GM23248 (cell line): ENCODE measurements around the gene UPK3B. TPM values are rescaled to one million over a fixed set of nuclear protein-coding genes. Genes with fewer than 3 reads are reported as not detected.
"Not testable (repeated sequence)": the region's sequence is repeated elsewhere in the genome, so short reads cannot be mapped to it uniquely, and the experiment has no call there.

Source experiments
- DNase-seq: peaks from one replicate; pipeline ENCODE4 v3.0.0-alpha.2; 2015
- H2AFZ ChIP-seq: fragments of 200-600 bp; sonication (generic); 2 replicates; pipeline ENCODE4 v1.6.1; 2016; ENCODE audit warnings: antibody characterized with exemption
- H3F3A ChIP-seq: fragments of 200-600 bp; sonication (generic); 2 replicates; pipeline ENCODE4 v1.6.1; 2016; ENCODE audit warnings: mild to moderate bottlenecking, antibody characterized with exemption, mixed run types; ENCODE audit not compliant: insufficient read depth
- H3K27ac ChIP-seq: fragments of 200-600 bp; sonication (generic); 2 replicates; pipeline ENCODE4 v1.5.1; 2016; ENCODE audit warnings: mild to moderate bottlenecking
- H3K27me3 ChIP-seq: fragments of 200-600 bp; sonication (generic); replicated peaks from 2 replicates; pipeline ENCODE4 v1.6.1; 2016; ENCODE audit warnings: mild to moderate bottlenecking; ENCODE audit not compliant: insufficient read depth
- H3K36me3 ChIP-seq: fragments of 200-600 bp; sonication (generic); 2 replicates; pipeline ENCODE4 v1.6.1; 2016; ENCODE audit warnings: low read depth, mild to moderate bottlenecking
- H3K4me1 ChIP-seq: fragments of 200-600 bp; sonication (generic); 2 replicates; pipeline ENCODE4 v1.6.1; 2016; ENCODE audit warnings: mild to moderate bottlenecking; ENCODE audit not compliant: insufficient read depth
- H3K4me2 ChIP-seq: fragments of 200-600 bp; sonication (generic); one replicate; pipeline ENCODE4 v1.6.1; 2016; ENCODE audit warnings: mild to moderate bottlenecking; ENCODE audit not compliant: unreplicated experiment
- H3K4me3 ChIP-seq: fragments of 200-600 bp; sonication (generic); 2 replicates; pipeline ENCODE4 v1.5.1; 2016; ENCODE audit warnings: mild to moderate bottlenecking
- H3K79me2 ChIP-seq: fragments of 200-600 bp; sonication (generic); 2 replicates; pipeline ENCODE4 v1.6.1; 2016; ENCODE audit warnings: mild to moderate bottlenecking; ENCODE audit not compliant: insufficient read depth
- H3K9ac ChIP-seq: fragments of 200-600 bp; sonication (generic); 2 replicates; pipeline ENCODE4 v1.6.1; 2016; ENCODE audit warnings: mild to moderate bottlenecking
- H3K9me2 ChIP-seq: fragments of 200-600 bp; sonication (generic); 2 replicates; pipeline ENCODE4 v1.6.1; 2016; ENCODE audit warnings: mixed run types, mild to moderate bottlenecking, moderate library complexity; ENCODE audit not compliant: insufficient read depth
- H3K9me3 ChIP-seq: fragments of 200-600 bp; sonication (generic); one replicate; pipeline ENCODE4 v1.6.1; 2017; ENCODE audit warnings: low read depth
- H4K20me1 ChIP-seq: fragments of 200-600 bp; sonication (generic); 2 replicates; pipeline ENCODE4 v1.6.0; 2016; ENCODE audit not compliant: insufficient read depth
- WGBS, 2 experiments: methylation state at CpG; one replicate each; pipeline ENCODE4 v1.1.6; 2015 to 2017; ENCODE audit warnings: low lambda C conversion rate in 2 of 2, low coverage in 1 of 2; ENCODE audit errors: missing lambda C conversion rate in 2 of 2; 5-methylcytosine and 5-hydroxymethylcytosine counted together
- in situ Hi-C: fragments of 300-500 bp; cut with MboI; formaldehyde crosslinking; loops from 2 replicates; pipeline ENCODE4 v1.15.0; 2020
- polyA plus RNA-seq: library from polyadenylated mRNA; unstranded; fragments of >200 nt; fragmentation: Nextera tagmentation; extraction: Ambion mirVana; gene quantifications from 2 replicates; pipeline ENCODE4 v1.2.1, GENCODE V29; 2016
- small RNA-seq: library from RNA; depleted of rRNA; stranded (forward); fragments of <200 nt; gene quantifications from one replicate; pipeline ENCODE3, GENCODE V24; 2014; ENCODE audit warnings: low read depth, low replicate concordance
- total RNA-seq: library from RNA; depleted of rRNA; stranded (reverse); fragments of >200 nt; shearing (Covaris generic); gene quantifications from 2 replicates; pipeline ENCODE4 v1.2.3, GENCODE V29; 2014; rRNA removed

Gene UPK3B
- total and polyA plus RNA-seq, 2 experiments from 2014 or later: 0.11 TPM; not detected in 1

- H2AFZ ChIP-seq, H3K27me3 ChIP-seq, H3K9me2 ChIP-seq, H3K4me3 ChIP-seq, in situ Hi-C loops, H4K20me1 ChIP-seq, DNase-seq, H3K9ac ChIP-seq, H3K36me3 ChIP-seq, H3K4me2 ChIP-seq, H3K27ac ChIP-seq, H3K9me3 ChIP-seq: not testable (repeated sequence)
- Histone ChIP-seq H3F3A (peaks cover 18% of the 10 kb centered on the region), H3K79me2 (peaks cover 96% of the 10 kb centered on the region), H3K4me1 (peaks cover 17% of the 10 kb centered on the region)
- 77 to 86% methylated on average over 3 of the region's 3 CpGs for WGBS, 2 experiments
Observed at GRCh38 chr7:76565001-76565400, 54.6 kb downstream of the UPK3B start.

Small RNA genes within 50 kb of the gene (small RNA-seq; reads per million reads assigned to genes)
- gene RF00019: not detected

Other genes starting within 250 kb of the UPK3B start
- 79.5 and 96.5 TPM in 2 replicates for gene HSPB1, start 207.9 kb upstream of the UPK3B start, total RNA-seq
- gene HSPB1, start 207.9 kb upstream of the UPK3B start, polyA plus RNA-seq: 1,542 and 1,564 TPM in 2 replicates
- 56.0 TPM in 2 replicates for gene YWHAG, start 151.6 kb upstream of the UPK3B start, total RNA-seq
- gene YWHAG, start 151.6 kb upstream of the UPK3B start, polyA plus RNA-seq: 28.1 and 28.4 TPM in 2 replicates
- gene SSC4D, start 100.9 kb upstream of the UPK3B start, total RNA-seq: 0.43 TPM in 1 of 2 replicates, not detected in the other
- 0.66 and 0.85 TPM in 2 replicates for gene SSC4D, start 100.9 kb upstream of the UPK3B start, polyA plus RNA-seq
- gene ZP3, start 85.6 kb upstream of the UPK3B start, total RNA-seq: 4.5 and 5.3 TPM in 2 replicates
- gene ZP3, start 85.6 kb upstream of the UPK3B start, polyA plus RNA-seq: 4.9 and 5.6 TPM in 2 replicates
- 3.8 and 4.3 TPM in 2 replicates for gene DTX2, start 48.8 kb upstream of the UPK3B start, total RNA-seq
- 9.4 and 9.7 TPM in 2 replicates for gene DTX2, start 48.8 kb upstream of the UPK3B start, polyA plus RNA-seq
- not detected in 2 replicates for gene SPDYE16, start 32.7 kb downstream of the UPK3B start, total RNA-seq
- 0.10 and 0.53 TPM in 2 replicates for gene SPDYE16, start 32.7 kb downstream of the UPK3B start, polyA plus RNA-seq
- 2.7 and 5.9 TPM in 2 replicates for gene POMZP3, start 116.7 kb downstream of the UPK3B start, total RNA-seq
- 16.0 and 16.5 TPM in 2 replicates for gene POMZP3, start 116.7 kb downstream of the UPK3B start, polyA plus RNA-seq